K562 (cell line): ENCODE results near the gene ENSA. TPM values are rescaled to one million over a fixed set of nuclear protein-coding genes. Genes with fewer than 3 reads are reported as not detected.

Experiments
- ATAC-seq: fragments of 200-7000 bp; cut with Tn5 transposase; 3 replicates; pipeline ENCODE4 v1.9.1; 2020; ENCODE audit warnings: moderate library complexity
- BruUV-seq: library from RNA; stranded (reverse); fragments of 400-500 nt; replicated peaks from 2 replicates; lab custom pipeline; 2021; lab: Mats Ljungman, UMichigan
- CTCF ChIA-PET: fragments of 300-600 bp; formaldehyde crosslinking; extraction: SDS; loops from one replicate; lab custom pipeline; 2021; ENCODE audit warnings: low intra/inter-chr PET ratio; lab: Yijun Ruan, JAX
- POLR2A ChIA-PET: fragments of 300-600, 350-650 bp; sonication (Branson Sonifier 250); formaldehyde crosslinking; extraction: SDS; loops from one replicate; lab custom pipeline; 2021; ENCODE audit warnings: antibody characterized with exemption, inconsistent platforms; lab: Yijun Ruan, JAX
- DNase-seq, 4 experiments: peaks; one replicate each; pipeline versions ENCODE4 v3.0.0 to v3.0.0-alpha.2; 2011 to 2018; ENCODE audit warnings: low spot score in 3 of 4, mixed read lengths in 3 of 4; ENCODE audit errors: extremely low read depth in 1 of 4
- FAIRE-seq: peaks from 2 replicates; lab custom pipeline; 2011; peaks lifted over from hg19 to GRCh38; lab: Jason Lieb, UNC
- H2AFZ ChIP-seq: 2 replicates; pipeline ENCODE4 v1.6.0; 2011; ENCODE audit warnings: low read depth, low read length, control low read depth, inconsistent platforms
- H3K27ac ChIP-seq: fragments of 200-600 bp; 3 replicates; pipeline ENCODE4 v1.8.0; 2011; ENCODE audit warnings: low read depth, mild to moderate bottlenecking, control low read depth, inconsistent platforms, low read length, moderate library complexity, mixed read lengths; ENCODE audit errors: extremely low read depth
- H3K27me3 ChIP-seq, 2 experiments: fragments of 300-600 bp in 1 of 2; 2 replicates in 1 of 2; 3 replicates in 1 of 2; pipeline versions ENCODE4 v1.6.0 to v1.8.0; 2011; ENCODE audit warnings: inconsistent platforms in 2 of 2, low read length in 2 of 2, mild to moderate bottlenecking in 1 of 2, mixed read lengths in 1 of 2, moderate library complexity in 1 of 2; ENCODE audit not compliant: control insufficient read depth in 2 of 2, insufficient read depth in 2 of 2
- H3K36me3 ChIP-seq: fragments of 300-600 bp; 3 replicates; pipeline ENCODE4 v1.8.0; 2011; ENCODE audit warnings: mild to moderate bottlenecking, low read length, inconsistent platforms; ENCODE audit not compliant: control insufficient read depth, insufficient read depth
- H3K4me1 ChIP-seq, 2 experiments: fragments of 200-600 bp in 1 of 2; replicated peaks in 1 of 2; 2 replicates in 1 of 2; 3 replicates in 1 of 2; pipeline versions ENCODE4 v1.5.1 to v1.8.0; 2011; ENCODE audit warnings: inconsistent platforms in 2 of 2, low read length in 2 of 2, mild to moderate bottlenecking in 1 of 2, mixed read lengths in 1 of 2, moderate library complexity in 1 of 2; ENCODE audit not compliant: control insufficient read depth in 2 of 2, insufficient read depth in 2 of 2
- H3K4me2 ChIP-seq: 2 replicates; pipeline ENCODE4 v1.6.1; 2011; ENCODE audit warnings: low read length, control low read depth, inconsistent platforms, mixed read lengths; ENCODE audit not compliant: insufficient read depth
- H3K4me3 ChIP-seq: fragments of 200-600 bp; sonication (generic), shearing (Covaris generic); 2 replicates; pipeline ENCODE4 v1.5.1; 2016; ENCODE audit warnings: control low read depth, inconsistent platforms
- H3K79me2 ChIP-seq: fragments of 200-600 bp; 3 replicates; pipeline ENCODE4 v1.8.0; 2011; ENCODE audit warnings: low read length, inconsistent platforms; ENCODE audit not compliant: control insufficient read depth, insufficient read depth
- H3K9ac ChIP-seq, 2 experiments: 2 replicates each; pipeline versions ENCODE4 v1.6.0 to v1.6.1; 2011; ENCODE audit warnings: low read depth in 2 of 2, low read length in 2 of 2, control low read depth in 1 of 2, inconsistent platforms in 1 of 2, mild to moderate bottlenecking in 1 of 2, mixed read lengths in 1 of 2; ENCODE audit not compliant: insufficient read depth in 1 of 2
- H3K9me1 ChIP-seq: one replicate; pipeline ENCODE4 v1.6.0; 2011; ENCODE audit warnings: inconsistent platforms, mild to moderate bottlenecking, low read length, moderate library complexity; ENCODE audit not compliant: control insufficient read depth, insufficient read depth
- H3K9me3 ChIP-seq: replicated peaks from 2 replicates; pipeline ENCODE4 v1.5.1; 2011; ENCODE audit warnings: low read depth, low read length, inconsistent platforms; ENCODE audit not compliant: control insufficient read depth, insufficient read depth
- H4K20me1 ChIP-seq: replicated peaks from 2 replicates; pipeline ENCODE4 v1.6.1; 2011; ENCODE audit warnings: low read length, inconsistent platforms, mixed read lengths; ENCODE audit not compliant: control insufficient read depth, insufficient read depth
- ESRRA ChIP-seq: fragments of 450-650 bp; IDR thresholded peaks from 2 replicates; pipeline ENCODE4 v1.6.1; 2014; ENCODE audit warnings: low read depth, mild to moderate bottlenecking, moderate library complexity, borderline replicate concordance
- FOXO4 ChIP-seq: fragments of 450-650 bp; formaldehyde crosslinking; IDR thresholded peaks from 2 replicates; pipeline ENCODE4 v1.4.0; 2020; ENCODE audit warnings: mild to moderate bottlenecking, moderate library complexity
- HSF4 ChIP-seq: fragments of 250-450 bp; sonication (Bioruptor Pico); IDR thresholded peaks from 2 replicates; pipeline ENCODE4 v2.1.2; 2022; ENCODE audit warnings: mild to moderate bottlenecking, moderate library complexity, borderline replicate concordance
- IRF1 ChIP-seq: sonication (generic); formaldehyde crosslinking; IDR thresholded peaks from 2 replicates; pipeline ENCODE4 v1.8.0; 2022; ENCODE audit warnings: missing genetic modification reagents, mild to moderate bottlenecking, borderline replicate concordance
- MAFF ChIP-seq: IDR thresholded peaks from 2 replicates; pipeline ENCODE4 v1.6.1; 2012; ENCODE audit warnings: low read length, improper control_type of control experiment
- SIRT6 ChIP-seq: IDR thresholded peaks from one replicate; pipeline ENCODE4 v1.6.1; 2012; ENCODE audit warnings: low read depth, mild to moderate bottlenecking, control low read depth, inconsistent platforms, low read length, moderate library complexity
- ZBTB8A ChIP-seq: fragments of 450-650 bp; IDR thresholded peaks from 2 replicates; pipeline ENCODE4 v1.6.1; 2018; ENCODE audit warnings: mild to moderate bottlenecking, moderate library complexity; ENCODE audit not compliant: partially characterized antibody
- ZMIZ1 ChIP-seq, 2 experiments: fragments of 150-350 bp in 1 of 2; IDR thresholded peaks; 2 replicates each; pipeline ENCODE4 v1.6.1; 2012 to 2016; ENCODE audit warnings: low read depth in 2 of 2, low read length in 2 of 2, mild to moderate bottlenecking in 1 of 2, moderate library complexity in 1 of 2
- ZNF830 ChIP-seq: fragments of 250-450 bp; sonication (Bioruptor Pico); IDR thresholded peaks from 2 replicates; pipeline ENCODE4 v1.5.0; 2021; ENCODE audit warnings: mild to moderate bottlenecking
- WGBS: fragments of 100-300 bp; shearing (Covaris generic); methylation state at CpG from one replicate; pipeline ENCODE4 v1.1.6; 2016; ENCODE audit warnings: low coverage, mixed read lengths; ENCODE audit not compliant: insufficient coverage; ENCODE audit errors: missing lambda C conversion rate; 5-methylcytosine and 5-hydroxymethylcytosine counted together
- in situ Hi-C: fragments of 300-500 bp; cut with MboI; formaldehyde crosslinking; loops from 4 replicates; pipeline ENCODE4 v1.15.0; 2018; ENCODE audit warnings: inconsistent platforms, mixed read lengths
- intact Hi-C: fragments of 100-400 bp; cut with micrococcal nuclease; formaldehyde crosslinking; loops from 2 replicates; pipeline ENCODE4 v1.14.2; 2022
- polyA plus RNA-seq, 8 experiments: library from polyadenylated mRNA; depleted of rRNA in 4 of 8; stranded (reverse) in 5 of 8; unstranded in 3 of 8; fragments of >200 nt; fragmentation: Nextera tagmentation in 2 of 8; fragmentation: Illumina TruSeq in 1 of 8; extraction: Ambion mirVana in 2 of 8; extraction: Trizol in 1 of 8; gene quantifications; 2 replicates each; pipeline versions ENCODE4 v1.2.1 to v1.2.3, GENCODE V29; 2011 to 2014; ENCODE audit warnings: inconsistent platforms in 1 of 8, missing spikeins in 1 of 8
- total RNA-seq, 7 experiments: library from RNA; depleted of rRNA in 6 of 7; stranded (reverse); fragments of >200 nt in 6 of 7; fragmentation: Illumina TruSeq in 2 of 7; extraction: Trizol in 2 of 7; gene quantifications; 2 replicates each; pipeline versions ENCODE4 v1.2.1 to v1.2.3, GENCODE V29; 2011 to 2021; ENCODE audit warnings: low replicate concordance in 1 of 7
- TF ChIP-seq, protein P1 (sequence below): fragments of 250-450 bp; sonication (Bioruptor Pico); IDR thresholded peaks from 2 replicates; pipeline ENCODE4 v1.8.0; 2021; ENCODE audit warnings: borderline replicate concordance, mild to moderate bottlenecking, moderate library complexity; ENCODE audit not compliant: poor library complexity, severe bottlenecking

ENSA gene
- total and polyA plus RNA-seq, 9 of the 15 experiments (the other 6 are each of a cell fraction or from before 2014, with no cell fraction given) = 68.1 to 605 (median 188) TPM

- H3K4me1 ChIP-seq = peaks cover 2 to 24% of the 10 kb centered on the region in 2 experiments
- H3K9me3 ChIP-seq = no peaks in the 10 kb centered on the region
- H3K9ac ChIP-seq = no peak overlapping the region; a peak in 1 of 4 replicates
- H3K9me1 ChIP-seq = no peaks in the 10 kb centered on the region
- in situ Hi-C loops (no loop called here), intact Hi-C loops (no loop called here)
- ATAC-seq = peak; percentile 6; the same call in 1 of the 3 replicates
- H3K36me3 ChIP-seq = peaks cover 56% of the 10 kb centered on the region
- H3K4me2 ChIP-seq = no peak overlapping the region
- no peak overlapping the region for H3K4me3 ChIP-seq
- no peak for FAIRE-seq
- peaks cover 50% of the 10 kb centered on the region for H3K79me2 ChIP-seq
- BruUV-seq = no TSS peak
- 83% methylated on average over 4 of the region's 4 CpGs for WGBS
- ChIA-PET CTCF (interaction anchor here (0.6 kb wide), 1 partner anchor 27 kb away, joined by 4 read pairs; no protein-coding TSS in a partner anchor), POLR2A (interaction anchor here (0.8 to 11.0 kb wide), 3 partner anchors 10 to 57 kb away, joined by 4 to 148 read pairs (median 4); partner anchors contain the start of gene ENSA)
- H3K27me3 ChIP-seq = no peaks in the 10 kb centered on the region
- H2AFZ ChIP-seq = no peak overlapping the region
- DNase-seq = no peak
- peaks cover 45% of the 10 kb centered on the region for H4K20me1 ChIP-seq
- no peak overlapping the region; the same call in 2 of the 3 replicates for H3K27ac ChIP-seq
- TF ChIP-seq, protein P1, sequence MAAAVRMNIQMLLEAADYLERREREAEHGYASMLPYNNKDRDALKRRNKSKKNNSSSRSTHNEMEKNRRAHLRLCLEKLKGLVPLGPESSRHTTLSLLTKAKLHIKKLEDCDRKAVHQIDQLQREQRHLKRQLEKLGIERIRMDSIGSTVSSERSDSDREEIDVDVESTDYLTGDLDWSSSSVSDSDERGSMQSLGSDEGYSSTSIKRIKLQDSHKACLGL (CRISPR knock-in tag) = no peak
- no peak for TF ChIP-seq ZBTB8A
- TF ChIP-seq HSF4 (CRISPR knock-in tag) = no peak
- TF ChIP-seq ESRRA = no peak
- no peak for TF ChIP-seq ZMIZ1 (IDR thresholded peaks at IDR 0.05; ENCODE audit: low read depth in 2 of 2, low read length in 2 of 2)
- TF ChIP-seq ZNF830 = no peak
- peak; percentile 61; the same call in 1 of the 2 replicates for TF ChIP-seq FOXO4
- TF ChIP-seq SIRT6 = peak; percentile 33
- TF ChIP-seq IRF1 (CRISPR knock-in tag) = 0 out of 2 replicates have a peak, but pooled peaks have one; percentile 69
- TF ChIP-seq MAFF = no peak
Measured at GRCh38 chr1:150572918-150573647, 56.3 kb downstream of the ENSA start.
